Measurements from ENCODE around the gene ADAT2. TPM values are rescaled to one million over a fixed set of nuclear protein-coding genes. Genes with fewer than 3 reads are reported as not detected.

ADAT2 gene
- polyA plus RNA-seq, 3 donors, result 0.08 to 9.7 (median 0.51) TPM

- H3K4me1 ChIP-seq (ENCODE audit: control insufficient read depth in 1 of 2, insufficient read depth in 2 of 2, low read length in 2 of 2), result peaks cover 5 to 13% of the 10 kb centered on the region in 2 donors
- no peaks in the 10 kb centered on the region for H3K36me3 Mint-ChIP-seq
- H3K4me3 Mint-ChIP-seq, result no peak overlapping the region
- WGBS (ENCODE audit: insufficient coverage), result 97% methylated on average over 8 of the region's 10 CpGs
- no peaks in the 10 kb centered on the region for H3K79me2 ChIP-seq (ENCODE audit: insufficient read depth, low read length)
- no peak overlapping the region for H2AFZ ChIP-seq (ENCODE audit: insufficient read depth, low read depth, low read length, poor library complexity, severe bottlenecking)
- H3K9me3 ChIP-seq (replicated peaks in 1 of 2; ENCODE audit: control insufficient read depth in 1 of 2, insufficient read depth in 1 of 2, low read length in 2 of 2), result peaks cover 0 to 3% of the 10 kb centered on the region in 2 donors
- H3K4me1 Mint-ChIP-seq, result peaks cover 13% of the 10 kb centered on the region
- no peak overlapping the region for H3K9ac ChIP-seq (ENCODE audit: insufficient read depth, low read length, poor library complexity, severe bottlenecking)
- no peak overlapping the region for H3K27ac ChIP-seq (ENCODE audit: low read depth in 1 of 2, low read length in 2 of 2)
- no peaks in the 10 kb centered on the region for H3K36me3 ChIP-seq (replicated peaks in 1 of 2; ENCODE audit: control insufficient read depth in 1 of 2, insufficient read depth in 2 of 2, low read length in 2 of 2)
- H3K4me3 ChIP-seq (replicated peaks in 1 of 3; ENCODE audit: low read depth in 2 of 3, low read length in 3 of 3), result no peak overlapping the region
- H3K4me2 ChIP-seq (replicated peaks; ENCODE audit: extremely low read depth, low read length, poor library complexity, severe bottlenecking), result no peak overlapping the region
- H3K27ac Mint-ChIP-seq, result no peak overlapping the region
- H3K9me3 Mint-ChIP-seq, result peaks cover 0 to 5% (median 2%) of the 10 kb centered on the region in 7 donors
- intact Hi-C loops (cut with micrococcal nuclease), result no loop called here
- DNase-seq, result no peak
- no peaks in the 10 kb centered on the region for H3K27me3 ChIP-seq (ENCODE audit: control insufficient read depth in 2 of 2, insufficient read depth in 2 of 2, low read length in 2 of 2)
- no peaks in the 10 kb centered on the region for H4K20me1 ChIP-seq (ENCODE audit: insufficient read depth, low read length)
- no peak for TF ChIP-seq CTCF (IDR thresholded peaks at IDR 0.05)
- peaks cover 0 to 3% (median 0%) of the 10 kb centered on the region in 3 donors for H3K27me3 Mint-ChIP-seq (ENCODE audit: low read depth in 3 of 3)
These were observed 53.8 kb downstream of the ADAT2 start for GRCh38 chr6:143396497-143397226.

GRCh38 chr6:143395699-143396098 is 54.8 kb downstream of the ADAT2 start:
- no peak for TF ChIP-seq CTCF (IDR thresholded peaks at IDR 0.05)
- Histone ChIP-seq H3K27ac (ENCODE audit: low read depth in 1 of 2, low read length in 2 of 2) (no peak overlapping the region), H3K36me3 (replicated peaks in 1 of 2; ENCODE audit: control insufficient read depth in 1 of 2, insufficient read depth in 2 of 2, low read length in 2 of 2) (no peaks in the 10 kb centered on the region), H3K9ac (ENCODE audit: insufficient read depth, low read length, poor library complexity, severe bottlenecking) (no peak overlapping the region), H3K79me2 (ENCODE audit: insufficient read depth, low read length) (no peaks in the 10 kb centered on the region), H2AFZ (ENCODE audit: insufficient read depth, low read depth, low read length, poor library complexity, severe bottlenecking) (no peak overlapping the region), H3K9me3 (replicated peaks in 1 of 2; ENCODE audit: control insufficient read depth in 1 of 2, insufficient read depth in 1 of 2, low read length in 2 of 2) (peaks cover 0 to 4% of the 10 kb centered on the region in 2 donors), H4K20me1 (ENCODE audit: insufficient read depth, low read length) (no peaks in the 10 kb centered on the region), H3K4me2 (replicated peaks; ENCODE audit: extremely low read depth, low read length, poor library complexity, severe bottlenecking) (no peak overlapping the region), H3K4me1 (ENCODE audit: control insufficient read depth in 1 of 2, insufficient read depth in 2 of 2, low read length in 2 of 2) (peaks cover 2 to 5% of the 10 kb centered on the region in 2 donors), H3K4me3 (replicated peaks in 1 of 3; ENCODE audit: low read depth in 2 of 3, low read length in 3 of 3) (no peak overlapping the region), H3K27me3 (ENCODE audit: control insufficient read depth in 2 of 2, insufficient read depth in 2 of 2, low read length in 2 of 2) (no peaks in the 10 kb centered on the region)
- WGBS (ENCODE audit: insufficient coverage), result 100% methylated on average over 1 of the region's 5 CpGs
- intact Hi-C loops (cut with micrococcal nuclease), result no loop called here
- peaks cover 0 to 3% (median 0%) of the 10 kb centered on the region in 3 donors for H3K27me3 Mint-ChIP-seq (ENCODE audit: low read depth in 3 of 3)
- H3K27ac Mint-ChIP-seq, result no peak overlapping the region
- peaks cover 0 to 6% (median 3%) of the 10 kb centered on the region in 7 donors for H3K9me3 Mint-ChIP-seq
- peaks cover 5% of the 10 kb centered on the region for H3K4me1 Mint-ChIP-seq
- H3K4me3 Mint-ChIP-seq, result no peak overlapping the region
- H3K36me3 Mint-ChIP-seq, result no peaks in the 10 kb centered on the region
- no peak for DNase-seq
